Prostate gland (tissue), 2 donors: Measurements from ENCODE around the gene LYZL1.

Experiments used
- POLR2A ChIP-seq: fragments of 450-650 bp; IDR thresholded peaks from one replicate; pipeline ENCODE4 v1.6.1; 2016; ENCODE audit warnings: antibody characterized with exemption, mild to moderate bottlenecking
- POLR2AphosphoS5 ChIP-seq: sonication (generic); formaldehyde crosslinking; IDR thresholded peaks from one replicate; pipeline ENCODE4 v1.6.1; 2017; ENCODE audit warnings: antibody characterized with exemption
- TF ChIP-seq, protein P1 (sequence below), 4 experiments: fragments of 200-600 bp in 2 of 4; fragments of 450-650 bp in 2 of 4; sonication (generic) in 2 of 4; IDR thresholded peaks; 1 replicate in 3 of 4; 2 replicates in 1 of 4; pipeline ENCODE4 v1.5.1; 2016 to 2019; ENCODE audit warnings: antibody characterized with exemption in 4 of 4, mild to moderate bottlenecking in 2 of 4, moderate library complexity in 2 of 4

- TF ChIP-seq POLR2A (no peak), POLR2AphosphoS5 (no peak)
- TF ChIP-seq, protein P1, sequence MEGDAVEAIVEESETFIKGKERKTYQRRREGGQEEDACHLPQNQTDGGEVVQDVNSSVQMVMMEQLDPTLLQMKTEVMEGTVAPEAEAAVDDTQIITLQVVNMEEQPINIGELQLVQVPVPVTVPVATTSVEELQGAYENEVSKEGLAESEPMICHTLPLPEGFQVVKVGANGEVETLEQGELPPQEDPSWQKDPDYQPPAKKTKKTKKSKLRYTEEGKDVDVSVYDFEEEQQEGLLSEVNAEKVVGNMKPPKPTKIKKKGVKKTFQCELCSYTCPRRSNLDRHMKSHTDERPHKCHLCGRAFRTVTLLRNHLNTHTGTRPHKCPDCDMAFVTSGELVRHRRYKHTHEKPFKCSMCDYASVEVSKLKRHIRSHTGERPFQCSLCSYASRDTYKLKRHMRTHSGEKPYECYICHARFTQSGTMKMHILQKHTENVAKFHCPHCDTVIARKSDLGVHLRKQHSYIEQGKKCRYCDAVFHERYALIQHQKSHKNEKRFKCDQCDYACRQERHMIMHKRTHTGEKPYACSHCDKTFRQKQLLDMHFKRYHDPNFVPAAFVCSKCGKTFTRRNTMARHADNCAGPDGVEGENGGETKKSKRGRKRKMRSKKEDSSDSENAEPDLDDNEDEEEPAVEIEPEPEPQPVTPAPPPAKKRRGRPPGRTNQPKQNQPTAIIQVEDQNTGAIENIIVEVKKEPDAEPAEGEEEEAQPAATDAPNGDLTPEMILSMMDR (IDR thresholded peaks at IDR 0.05), result no peak
These were observed 32.3 kb upstream of the LYZL1 start for GRCh38 chr10:29256586-29256985.
